ENCODE results near the gene FBXO40. TPM values are rescaled to one million over a fixed set of nuclear protein-coding genes. Genes with fewer than 3 reads are reported as not detected.
A peak's percentile ranks its signal among the peaks of the same experiment; 100 is the strongest.

The FBXO40 gene, protein sequence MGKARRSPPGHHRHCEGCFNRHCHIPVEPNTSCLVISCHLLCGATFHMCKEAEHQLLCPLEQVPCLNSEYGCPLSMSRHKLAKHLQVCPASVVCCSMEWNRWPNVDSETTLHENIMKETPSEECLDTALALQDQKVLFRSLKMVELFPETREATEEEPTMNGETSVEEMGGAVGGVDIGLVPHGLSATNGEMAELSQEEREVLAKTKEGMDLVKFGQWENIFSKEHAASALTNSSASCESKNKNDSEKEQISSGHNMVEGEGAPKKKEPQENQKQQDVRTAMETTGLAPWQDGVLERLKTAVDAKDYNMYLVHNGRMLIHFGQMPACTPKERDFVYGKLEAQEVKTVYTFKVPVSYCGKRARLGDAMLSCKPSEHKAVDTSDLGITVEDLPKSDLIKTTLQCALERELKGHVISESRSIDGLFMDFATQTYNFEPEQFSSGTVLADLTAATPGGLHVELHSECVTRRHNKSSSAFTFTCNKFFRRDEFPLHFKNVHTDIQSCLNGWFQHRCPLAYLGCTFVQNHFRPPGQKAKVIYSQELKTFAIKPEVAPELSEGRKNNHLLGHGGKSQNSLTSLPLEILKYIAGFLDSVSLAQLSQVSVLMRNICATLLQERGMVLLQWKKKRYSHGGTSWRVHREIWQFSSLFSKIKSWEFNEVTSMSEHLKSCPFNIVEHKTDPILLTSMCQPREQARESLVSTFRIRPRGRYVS
- total RNA-seq = not detected

DNA sequence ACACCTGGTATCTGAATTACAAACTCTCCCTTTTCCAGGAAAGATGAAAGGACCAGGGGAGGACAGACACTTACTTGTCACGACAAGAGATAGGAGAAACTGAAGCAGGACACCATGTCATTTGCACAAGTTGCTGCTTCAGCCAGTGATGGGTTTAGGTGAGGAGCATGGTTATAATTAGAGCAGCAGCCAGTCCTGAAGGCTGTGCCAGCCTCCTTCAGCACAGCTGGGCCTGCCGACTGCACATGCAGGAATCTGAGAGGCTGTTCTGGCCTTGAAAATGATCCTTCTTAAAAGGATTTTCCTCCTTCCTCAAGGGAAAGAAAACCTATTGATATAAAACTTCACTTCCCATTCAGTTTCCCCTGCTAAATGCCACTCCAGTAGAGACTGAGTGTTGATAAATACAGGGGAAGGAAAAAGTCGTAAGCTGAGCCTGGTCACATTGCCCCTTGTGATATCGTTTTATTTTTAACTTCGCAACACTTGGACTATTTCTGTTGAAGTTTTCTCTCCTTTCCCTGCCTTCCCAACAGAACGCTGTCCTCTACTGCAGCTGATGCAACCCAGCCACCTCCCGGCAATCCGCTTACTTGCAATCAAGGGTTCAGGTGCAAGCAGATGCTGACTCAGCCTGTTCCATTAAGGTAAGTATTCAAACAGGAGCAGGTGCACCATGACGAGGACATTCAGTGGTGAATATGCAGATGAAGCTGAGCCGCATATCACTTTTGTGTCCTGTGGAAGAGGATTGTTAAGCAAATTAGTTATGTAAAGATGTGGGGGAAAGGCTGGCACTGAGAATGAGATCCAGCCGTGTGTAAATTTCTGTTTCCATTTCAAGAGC, at the start of gene FBXO40:
FBXO40 (plus strand) TSS at position 524 of the 847 bp plus-strand sequence. CDS start 27,197 bp downstream, outside the sequence.
- H3K27me3 Mint-ChIP-seq = peaks cover 19% of the 10 kb centered on the region
- H3K9me3 Mint-ChIP-seq (ENCODE audit: low read depth) = no peaks in the 10 kb centered on the region
- no peak within 1 kb of the TSS for H3K27ac Mint-ChIP-seq
- CTCF ChIA-PET = no interaction called here
- DNase-seq = no peak
- no peak within 1 kb of the TSS for H3K4me3 Mint-ChIP-seq
- H3K36me3 Mint-ChIP-seq = no peaks in the 10 kb centered on the region
- H3K4me1 Mint-ChIP-seq = no peaks in the 10 kb centered on the region
- no peak for ATAC-seq

DNA sequence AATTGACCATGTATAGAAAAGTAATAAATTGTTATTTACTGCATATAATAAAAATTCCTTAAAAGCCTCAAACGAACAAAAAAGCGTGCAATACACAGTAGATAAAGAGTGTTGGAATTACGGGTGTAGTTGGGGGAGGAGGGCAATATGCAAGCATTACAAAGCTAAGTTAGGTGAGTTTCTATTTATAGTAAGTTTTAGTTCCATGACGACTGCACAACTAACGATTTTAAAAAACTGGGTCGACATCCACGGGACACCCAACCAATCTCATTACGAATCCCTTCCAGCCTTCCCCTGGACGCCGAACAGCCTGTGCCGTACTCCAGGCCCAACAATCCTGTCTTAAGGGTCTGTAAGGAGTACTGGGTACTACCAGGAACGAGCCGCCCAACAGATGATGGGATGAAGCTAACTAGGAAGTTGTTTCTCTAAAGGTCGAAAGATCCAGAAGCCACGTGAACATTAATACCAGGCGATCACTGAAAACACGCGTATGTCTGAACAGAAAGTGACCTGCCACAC, 48.1 kb upstream of the FBXO40 start:
- Mint-ChIP-seq H3K4me3 (peak overlapping the region; percentile 95), H3K36me3 (peaks cover 35% of the 10 kb centered on the region), H3K4me1 (peaks cover 36% of the 10 kb centered on the region), H3K27me3 (no peaks in the 10 kb centered on the region), H3K9me3 (ENCODE audit: low read depth) (no peaks in the 10 kb centered on the region), H3K27ac (peak overlapping the region; percentile 95)
- CTCF ChIA-PET = interaction anchor here (0.9 to 4.5 kb wide), 4 partner anchors 14 to 837 kb away, joined by 3 to 26 read pairs (median 4); no protein-coding TSS in a partner anchor
- no peak for DNase-seq
- ATAC-seq = peak; percentile 26

DNA sequence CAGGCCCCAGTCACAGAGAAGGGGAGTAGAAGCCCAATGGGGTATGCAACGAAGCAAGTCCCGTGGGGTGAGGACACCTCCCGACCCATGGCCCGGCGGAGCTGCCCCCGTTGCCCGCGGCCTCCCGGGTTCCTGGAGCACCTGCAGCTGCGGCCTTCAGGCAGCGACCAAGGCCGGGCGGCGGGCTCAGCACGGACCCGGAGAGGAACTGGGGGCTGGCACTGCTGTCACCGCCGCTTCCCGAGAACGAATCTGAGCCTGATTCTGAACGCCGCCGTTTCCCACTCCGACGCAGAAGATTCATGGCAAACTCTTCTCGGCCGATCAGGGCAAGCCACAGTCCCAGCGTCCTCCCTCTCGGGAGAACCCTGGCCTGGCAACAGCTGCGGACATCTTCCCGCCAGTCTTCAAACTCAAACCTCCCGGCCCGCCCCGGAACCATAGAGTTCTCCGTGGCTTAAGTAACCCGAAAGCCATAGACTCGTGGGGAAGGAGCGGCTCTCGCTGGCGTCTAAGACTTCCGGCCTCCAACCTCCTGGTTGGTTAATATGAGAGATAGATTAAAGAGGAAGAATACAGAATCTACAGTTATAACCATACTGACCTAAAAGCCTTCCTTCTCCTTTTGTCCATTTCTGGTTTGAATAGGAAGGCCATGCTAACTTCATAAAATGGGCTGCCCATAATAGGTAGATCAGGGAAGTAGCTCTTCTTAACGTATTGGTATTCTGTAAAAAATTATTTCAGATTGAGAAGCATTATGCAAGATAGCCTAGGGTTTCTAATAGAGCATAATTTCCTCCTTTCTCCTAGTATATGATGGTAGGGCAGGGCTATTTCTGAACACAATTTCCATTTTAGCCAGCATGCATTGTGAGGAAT, 47.4 kb upstream of the FBXO40 start, which contains the start of gene POLQ:
POLQ (minus strand) TSS at position 415 of the 882 bp plus-strand sequence; CDS start at position 304, 111 bp downstream.
- peak; percentile 95 for DNase-seq
- Mint-ChIP-seq H3K36me3 (peaks cover 32% of the 10 kb centered on the region), H3K27me3 (no peaks in the 10 kb centered on the region), H3K4me1 (peaks cover 34% of the 10 kb centered on the region), H3K27ac (peak within 1 kb of the TSS; percentile 95), H3K9me3 (ENCODE audit: low read depth) (no peaks in the 10 kb centered on the region), H3K4me3 (peak within 1 kb of the TSS; percentile 95)
- CTCF ChIA-PET = interaction anchor here (0.7 to 4.5 kb wide), 18 partner anchors 8 to 1483 kb away, joined by 3 to 26 read pairs (median 4); partner anchors contain the start of genes FAM162A and PARP14
- ATAC-seq = peak; percentile 95

DNA sequence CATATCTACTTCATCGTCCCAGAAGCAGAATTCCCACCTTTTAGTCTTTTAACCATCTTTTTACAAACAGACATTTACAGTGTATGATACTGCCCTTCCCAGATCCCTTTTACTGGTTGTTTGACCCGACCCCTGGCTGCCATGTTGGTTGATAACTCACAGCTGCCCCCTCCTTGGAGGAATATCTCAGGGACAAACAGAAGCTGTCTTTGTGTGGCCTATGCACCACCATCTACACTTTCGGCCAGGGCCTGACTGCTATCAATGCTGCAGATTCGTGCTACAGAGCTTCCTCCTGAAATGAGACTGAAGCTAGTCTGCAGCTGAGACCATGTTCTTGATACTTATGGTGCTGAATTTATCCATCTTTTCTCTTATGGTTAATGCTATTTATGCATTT, 40.8 kb upstream of the FBXO40 start:
- H3K9me3 Mint-ChIP-seq (ENCODE audit: low read depth) = no peaks in the 10 kb centered on the region

DNA sequence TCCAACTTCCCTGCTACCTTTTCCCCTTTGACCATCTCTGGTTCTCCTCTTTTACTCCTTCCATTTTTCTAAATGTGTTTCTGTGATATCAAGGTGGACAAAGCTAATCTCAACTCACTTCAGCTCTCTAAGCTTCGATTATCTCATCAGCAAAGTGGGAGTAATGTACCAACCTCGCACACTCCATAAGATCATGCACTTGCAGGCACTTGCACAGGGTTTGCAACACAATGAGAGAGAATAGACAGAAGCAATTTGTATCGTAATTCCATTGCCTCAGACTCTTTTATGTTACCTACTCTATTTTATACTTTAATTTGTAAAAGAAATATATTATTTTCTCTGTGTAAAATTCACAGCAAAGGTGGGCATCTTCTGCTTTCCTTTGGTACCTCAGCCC, 40.4 kb upstream of the FBXO40 start:
- Mint-ChIP-seq H3K4me3 (no peak overlapping the region), H3K4me1 (peaks cover 11% of the 10 kb centered on the region), H3K27ac (no peak overlapping the region), H3K36me3 (no peaks in the 10 kb centered on the region), H3K9me3 (ENCODE audit: low read depth) (no peaks in the 10 kb centered on the region), H3K27me3 (no peaks in the 10 kb centered on the region)
- CTCF ChIA-PET = interaction anchor here (0.7 to 1.3 kb wide), 2 partner anchors 651 to 706 kb away, joined by 3 read pairs; no protein-coding TSS in a partner anchor
- no peak for DNase-seq
- ATAC-seq = no peak

More for the DNA sequence above, 40.8 kb upstream of the FBXO40 start:
- CTCF ChIA-PET = interaction anchor here (1.3 kb wide), 1 partner anchor 706 kb away, joined by 3 read pairs; no protein-coding TSS in a partner anchor
- H3K36me3 Mint-ChIP-seq = no peaks in the 10 kb centered on the region
- no peaks in the 10 kb centered on the region for H3K27me3 Mint-ChIP-seq
- no peak overlapping the region for H3K4me3 Mint-ChIP-seq
- DNase-seq = no peak
- peaks cover 11% of the 10 kb centered on the region for H3K4me1 Mint-ChIP-seq
- no peak overlapping the region for H3K27ac Mint-ChIP-seq
- no peak for ATAC-seq

DNA sequence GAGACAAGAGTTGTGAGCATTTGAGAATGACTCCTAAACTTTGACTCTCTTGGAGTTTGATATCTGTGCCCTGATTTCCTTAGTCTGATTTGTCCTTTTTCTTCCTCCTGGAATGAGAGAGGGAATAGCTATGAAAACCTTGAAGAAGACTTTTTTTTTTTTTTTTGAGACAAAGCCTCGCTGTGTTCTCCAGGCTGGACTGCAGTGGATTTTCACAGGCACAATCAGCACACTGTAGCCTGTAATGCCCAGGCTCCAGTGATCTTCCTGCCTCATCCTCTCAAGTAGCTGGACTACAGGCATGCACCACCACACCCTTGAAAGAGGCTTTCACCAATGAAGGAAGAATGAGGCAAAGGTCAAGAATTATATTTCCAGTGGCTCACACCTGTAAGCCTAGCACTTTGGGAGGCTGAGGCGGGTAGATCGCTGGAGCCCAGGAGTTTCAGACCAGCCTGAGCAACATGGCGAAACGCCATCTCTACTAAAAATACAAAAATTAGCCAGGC, 35.7 kb upstream of the FBXO40 start:
- H3K9me3 Mint-ChIP-seq (ENCODE audit: low read depth) = no peaks in the 10 kb centered on the region
- no peaks in the 10 kb centered on the region for H3K36me3 Mint-ChIP-seq
- no peak overlapping the region for H3K4me3 Mint-ChIP-seq
- CTCF ChIA-PET = interaction anchor here (1.3 kb wide), 1 partner anchor 743 kb away, joined by 3 read pairs; no protein-coding TSS in a partner anchor
- H3K27ac Mint-ChIP-seq = no peak overlapping the region
- no peak for ATAC-seq
- no peak for DNase-seq
- peaks cover 3% of the 10 kb centered on the region for H3K27me3 Mint-ChIP-seq
- H3K4me1 Mint-ChIP-seq = peaks cover 3% of the 10 kb centered on the region

DNA sequence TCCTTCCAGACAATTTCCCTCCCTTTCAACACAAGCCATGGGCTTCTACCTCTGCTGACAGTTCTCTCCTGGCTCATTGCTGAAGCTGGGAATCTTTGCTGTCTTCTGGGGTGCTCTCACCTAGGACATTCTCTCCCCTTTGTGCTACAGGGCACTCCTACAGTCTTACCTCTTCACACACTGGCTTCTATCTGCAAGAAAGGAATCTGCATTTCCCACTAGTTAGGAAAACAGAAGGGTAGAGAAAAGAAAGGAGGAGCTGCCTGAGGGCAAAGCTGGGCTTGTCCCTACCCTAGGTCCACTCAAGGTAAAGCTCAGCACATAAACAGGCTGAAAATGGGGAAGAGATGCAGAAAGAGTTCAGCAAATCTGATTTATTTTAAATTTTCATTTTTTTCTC, 31.0 kb upstream of the FBXO40 start:
- Mint-ChIP-seq H3K4me1 (no peaks in the 10 kb centered on the region), H3K9me3 (ENCODE audit: low read depth) (no peaks in the 10 kb centered on the region), H3K27me3 (peaks cover 3% of the 10 kb centered on the region), H3K27ac (no peak overlapping the region), H3K4me3 (no peak overlapping the region), H3K36me3 (no peaks in the 10 kb centered on the region)
- CTCF ChIA-PET = no interaction called here
- no peak for DNase-seq
- ATAC-seq = no peak

DNA sequence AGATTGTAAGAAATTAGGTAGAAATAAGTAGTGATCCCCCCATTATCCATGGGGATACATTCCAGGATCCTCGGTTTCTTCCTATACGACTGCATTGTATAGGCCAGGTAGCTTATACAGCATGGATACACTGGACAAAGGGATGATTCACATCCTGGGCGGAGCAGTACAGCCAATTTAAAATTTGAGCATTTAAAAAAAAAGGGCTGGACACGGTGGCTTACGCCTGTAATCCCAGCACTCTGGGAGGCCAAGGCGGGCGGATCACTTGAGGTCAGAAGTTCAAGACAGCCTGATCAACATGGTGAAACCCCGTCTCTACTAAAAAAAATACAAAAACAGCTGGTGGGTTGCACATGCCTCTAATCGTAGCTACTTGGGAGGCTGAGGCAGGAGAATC, 26.4 kb upstream of the FBXO40 start:
- Mint-ChIP-seq H3K36me3 (no peaks in the 10 kb centered on the region), H3K27ac (no peak overlapping the region), H3K9me3 (ENCODE audit: low read depth) (no peaks in the 10 kb centered on the region), H3K4me3 (no peak overlapping the region), H3K4me1 (no peaks in the 10 kb centered on the region), H3K27me3 (peaks cover 18% of the 10 kb centered on the region)
- ATAC-seq = no peak
- DNase-seq = no peak
- CTCF ChIA-PET = no interaction called here

DNA sequence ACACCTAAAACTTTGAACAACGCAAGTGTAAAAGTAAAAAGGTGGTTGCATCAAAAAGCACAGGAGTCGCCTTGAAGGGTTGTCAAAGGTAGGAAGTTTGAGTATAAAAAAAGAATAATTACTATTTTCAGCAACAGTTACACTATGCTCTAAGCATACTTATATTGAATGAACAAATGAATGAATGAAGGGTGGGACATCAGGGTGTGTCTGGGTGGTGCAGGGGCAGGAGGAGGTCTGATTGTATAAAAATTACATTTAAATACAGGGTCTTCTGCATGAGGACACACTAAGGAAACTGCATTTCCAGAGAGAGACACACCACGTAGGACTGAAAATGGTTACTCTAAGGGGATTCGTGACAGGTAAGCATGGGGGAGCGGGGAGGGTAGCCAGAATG, 25.5 kb upstream of the FBXO40 start, which contains the start of gene ARGFX:
ARGFX (plus strand) TSS at position 301 of the 400 bp plus-strand sequence. CDS start 2,765 bp downstream, outside the sequence.
- no peaks in the 10 kb centered on the region for H3K4me1 Mint-ChIP-seq

DNA sequence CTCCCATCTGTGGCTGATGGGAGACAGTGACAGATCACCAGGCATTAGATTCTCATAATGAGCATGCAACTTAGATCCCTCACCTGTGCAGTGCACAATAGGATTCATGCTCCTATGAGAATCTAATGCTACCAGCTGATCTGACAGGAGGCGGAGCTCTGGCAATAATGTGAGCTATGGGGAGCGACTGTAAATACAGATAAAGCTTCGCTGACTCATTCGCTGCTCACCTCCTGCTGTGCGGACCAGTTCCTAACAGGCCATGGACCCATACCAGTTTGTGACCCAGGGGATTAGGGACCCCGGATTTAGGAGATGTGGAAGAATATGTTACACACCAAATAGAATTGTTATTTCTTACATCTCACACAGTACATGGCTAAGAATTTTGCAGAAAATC, 18.7 kb upstream of the FBXO40 start:
- Mint-ChIP-seq H3K9me3 (ENCODE audit: low read depth) (no peaks in the 10 kb centered on the region), H3K36me3 (no peaks in the 10 kb centered on the region)

More for the DNA sequence above, 25.5 kb upstream of the FBXO40 start, which contains the start of gene ARGFX:
- Mint-ChIP-seq H3K27ac (no peak within 1 kb of the TSS), H3K36me3 (no peaks in the 10 kb centered on the region), H3K27me3 (peaks cover 18% of the 10 kb centered on the region), H3K4me3 (no peak within 1 kb of the TSS), H3K9me3 (ENCODE audit: low read depth) (no peaks in the 10 kb centered on the region)
- DNase-seq = no peak
- CTCF ChIA-PET = no interaction called here
- ATAC-seq = no peak

DNA sequence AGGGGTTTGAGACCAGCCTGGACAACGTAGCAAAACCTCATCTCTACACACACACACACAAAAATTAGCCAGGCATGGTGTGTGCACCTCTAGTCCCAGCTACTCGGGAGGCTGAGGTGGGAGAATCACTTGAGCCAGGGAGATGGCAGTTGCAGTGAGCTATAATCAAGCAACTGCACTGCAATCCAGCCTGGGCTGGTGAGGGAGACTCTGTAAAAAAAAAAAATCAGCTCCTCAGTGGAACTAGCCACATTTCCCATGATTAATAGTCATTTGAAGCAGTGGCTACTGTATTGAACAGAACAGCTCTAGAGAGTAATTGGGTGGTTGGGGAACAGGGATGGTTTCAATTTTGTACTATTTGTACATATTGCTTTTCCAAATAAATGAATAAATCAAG, 11.5 kb upstream of the FBXO40 start:
- no peaks in the 10 kb centered on the region for H3K4me1 Mint-ChIP-seq
- no peaks in the 10 kb centered on the region for H3K9me3 Mint-ChIP-seq (ENCODE audit: low read depth)
- ATAC-seq = no peak
- no peak for DNase-seq
- H3K36me3 Mint-ChIP-seq = no peaks in the 10 kb centered on the region
- no peak overlapping the region for H3K4me3 Mint-ChIP-seq
- CTCF ChIA-PET = no interaction called here
- H3K27me3 Mint-ChIP-seq = peaks cover 22% of the 10 kb centered on the region
- no peak overlapping the region for H3K27ac Mint-ChIP-seq

More for the DNA sequence above, 18.7 kb upstream of the FBXO40 start:
- Mint-ChIP-seq H3K27me3 (peaks cover 22% of the 10 kb centered on the region), H3K27ac (no peak overlapping the region), H3K4me1 (no peaks in the 10 kb centered on the region), H3K4me3 (no peak overlapping the region)
- no peak for DNase-seq
- ATAC-seq = no peak
- CTCF ChIA-PET = no interaction called here

DNA sequence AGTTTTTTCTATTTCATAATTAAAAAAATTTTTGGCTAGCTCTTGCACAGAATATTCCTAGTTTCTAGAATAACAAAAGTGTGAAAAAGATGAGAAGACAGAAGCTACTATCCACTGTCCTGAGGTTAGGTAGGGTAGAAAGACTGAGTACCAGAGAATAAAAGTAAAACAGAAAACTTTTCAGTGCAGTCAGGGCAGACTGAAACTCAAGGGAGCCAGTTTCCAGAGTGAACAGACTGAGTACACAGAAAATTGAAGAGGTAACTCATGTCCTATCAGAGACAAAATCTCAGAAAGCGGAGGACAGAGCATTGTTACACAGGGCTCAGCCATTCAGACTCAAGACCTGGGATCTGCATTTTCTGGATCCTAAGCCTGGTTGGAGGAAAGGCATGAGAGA, 8.8 kb upstream of the FBXO40 start:
- ATAC-seq (no peak), DNase-seq (no peak)
- Mint-ChIP-seq H3K36me3 (no peaks in the 10 kb centered on the region), H3K9me3 (ENCODE audit: low read depth) (no peaks in the 10 kb centered on the region), H3K4me3 (no peak overlapping the region), H3K4me1 (no peaks in the 10 kb centered on the region), H3K27me3 (peaks cover 20% of the 10 kb centered on the region), H3K27ac (no peak overlapping the region)
- CTCF ChIA-PET = no interaction called here

Measured in activated CD8-positive, alpha-beta memory T cell treated with anti-CD3 and anti-CD28 coated beads, Interleukin-2, amount 10 ng/mL, durations not matched to agents 7 days and 5 days (primary cell).